DND-41 (cell line): ENCODE measurements around the gene CARMIL3.

Source experiments
- ATAC-seq: fragments of 200-7000 bp; cut with Tn5 transposase; 3 replicates; pipeline ENCODE4 v1.9.1; 2021; ENCODE audit warnings: low read depth; ENCODE audit not compliant: insufficient read depth
- DNase-seq: peaks from one replicate; pipeline ENCODE4 v3.0.0-alpha.2; 2020
- H2AFZ ChIP-seq: 2 replicates; pipeline ENCODE4 v1.6.0; 2012; ENCODE audit warnings: low read depth, low read length
- H3K27ac ChIP-seq: 2 replicates; pipeline ENCODE4 v1.5.1; 2012; ENCODE audit warnings: low read length, inconsistent platforms
- H3K27me3 ChIP-seq: fragments of 200-600 bp; sonication (generic); 2 replicates; pipeline ENCODE4 v1.6.0; 2012; ENCODE audit warnings: low read length, mild to moderate bottlenecking, inconsistent platforms; ENCODE audit not compliant: insufficient read depth, poor library complexity
- H3K36me3 ChIP-seq: 2 replicates; pipeline ENCODE4 v1.5.1; 2012; ENCODE audit warnings: low read length, inconsistent platforms; ENCODE audit not compliant: insufficient read depth
- H3K4me1 ChIP-seq: 2 replicates; pipeline ENCODE4 v1.5.1; 2012; ENCODE audit warnings: mild to moderate bottlenecking, low read length; ENCODE audit not compliant: insufficient read depth
- H3K4me2 ChIP-seq: 2 replicates; pipeline ENCODE4 v1.6.0; 2012; ENCODE audit warnings: mild to moderate bottlenecking, moderate library complexity, low read length, inconsistent platforms; ENCODE audit not compliant: insufficient read depth
- H3K4me3 ChIP-seq, 2 experiments: fragments of 200-600 bp in 1 of 2; shearing (Covaris generic) in 1 of 2; 2 replicates each; pipeline ENCODE4 v1.5.1; 2012 to 2016; ENCODE audit warnings: inconsistent platforms in 2 of 2, low read length in 2 of 2, mild to moderate bottlenecking in 2 of 2, low read depth in 1 of 2, moderate library complexity in 1 of 2
- H3K79me2 ChIP-seq: 2 replicates; pipeline ENCODE4 v1.6.0; 2012; ENCODE audit warnings: low read length, inconsistent platforms; ENCODE audit not compliant: insufficient read depth
- H3K9ac ChIP-seq: 2 replicates; pipeline ENCODE4 v1.6.0; 2012; ENCODE audit warnings: low read depth, mild to moderate bottlenecking, inconsistent platforms, low read length, moderate library complexity
- H3K9me3 ChIP-seq: 2 replicates; pipeline ENCODE4 v1.5.1; 2012; ENCODE audit warnings: low read length, moderate library complexity, mild to moderate bottlenecking, inconsistent platforms; ENCODE audit not compliant: insufficient read depth, severe bottlenecking
- H4K20me1 ChIP-seq: 2 replicates; pipeline ENCODE4 v1.6.0; 2012; ENCODE audit warnings: low read length; ENCODE audit not compliant: insufficient read depth
- EZH2 ChIP-seq: IDR thresholded peaks from 3 replicates; pipeline ENCODE4 v1.6.1; 2012; ENCODE audit warnings: borderline replicate concordance, low read depth, mild to moderate bottlenecking, moderate library complexity, low read length, inconsistent platforms; ENCODE audit not compliant: severe bottlenecking
- TF ChIP-seq, protein P1 (sequence below): IDR thresholded peaks from 2 replicates; pipeline ENCODE4 v1.5.1; 2012; ENCODE audit warnings: borderline replicate concordance, low read length, moderate library complexity, mild to moderate bottlenecking; ENCODE audit not compliant: poor library complexity, severe bottlenecking; ENCODE audit errors: extremely low read depth

Gene CARMIL3

GRCh38 chr14:24098927-24099813, 47.4 kb downstream of the CARMIL3 start:
- no peak overlapping the region for H3K4me3 ChIP-seq
- peaks cover 22% of the 10 kb centered on the region for H3K79me2 ChIP-seq
- H3K36me3 ChIP-seq, result peaks cover 55% of the 10 kb centered on the region
- H3K27ac ChIP-seq, result no peak overlapping the region
- TF ChIP-seq EZH2, result no peak
- TF ChIP-seq, protein P1, sequence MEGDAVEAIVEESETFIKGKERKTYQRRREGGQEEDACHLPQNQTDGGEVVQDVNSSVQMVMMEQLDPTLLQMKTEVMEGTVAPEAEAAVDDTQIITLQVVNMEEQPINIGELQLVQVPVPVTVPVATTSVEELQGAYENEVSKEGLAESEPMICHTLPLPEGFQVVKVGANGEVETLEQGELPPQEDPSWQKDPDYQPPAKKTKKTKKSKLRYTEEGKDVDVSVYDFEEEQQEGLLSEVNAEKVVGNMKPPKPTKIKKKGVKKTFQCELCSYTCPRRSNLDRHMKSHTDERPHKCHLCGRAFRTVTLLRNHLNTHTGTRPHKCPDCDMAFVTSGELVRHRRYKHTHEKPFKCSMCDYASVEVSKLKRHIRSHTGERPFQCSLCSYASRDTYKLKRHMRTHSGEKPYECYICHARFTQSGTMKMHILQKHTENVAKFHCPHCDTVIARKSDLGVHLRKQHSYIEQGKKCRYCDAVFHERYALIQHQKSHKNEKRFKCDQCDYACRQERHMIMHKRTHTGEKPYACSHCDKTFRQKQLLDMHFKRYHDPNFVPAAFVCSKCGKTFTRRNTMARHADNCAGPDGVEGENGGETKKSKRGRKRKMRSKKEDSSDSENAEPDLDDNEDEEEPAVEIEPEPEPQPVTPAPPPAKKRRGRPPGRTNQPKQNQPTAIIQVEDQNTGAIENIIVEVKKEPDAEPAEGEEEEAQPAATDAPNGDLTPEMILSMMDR, result no peak
- no peaks in the 10 kb centered on the region for H3K9me3 ChIP-seq
- no peak for ATAC-seq
- no peak for DNase-seq
- no peak overlapping the region for H3K4me2 ChIP-seq
- H3K4me1 ChIP-seq, result peaks cover 13% of the 10 kb centered on the region
- no peak overlapping the region for H3K9ac ChIP-seq
- no peaks in the 10 kb centered on the region for H4K20me1 ChIP-seq
- H3K27me3 ChIP-seq, result no peaks in the 10 kb centered on the region
- H2AFZ ChIP-seq, result no peak overlapping the region

- no peaks in the 10 kb centered on the region for H4K20me1 ChIP-seq
- H2AFZ ChIP-seq, result no peak overlapping the region
- H3K9me3 ChIP-seq, result no peaks in the 10 kb centered on the region
- H3K27ac ChIP-seq, result no peak overlapping the region
- H3K4me1 ChIP-seq, result peaks cover 6% of the 10 kb centered on the region
- H3K27me3 ChIP-seq, result no peaks in the 10 kb centered on the region
- H3K79me2 ChIP-seq, result peaks cover 12% of the 10 kb centered on the region
- no peak overlapping the region for H3K4me3 ChIP-seq
- no peak overlapping the region for H3K9ac ChIP-seq
- no peak overlapping the region for H3K4me2 ChIP-seq
- DNase-seq (no peak), ATAC-seq (no peak)
- H3K36me3 ChIP-seq, result peaks cover 55% of the 10 kb centered on the region
- no peak for TF ChIP-seq EZH2
- TF ChIP-seq, protein P1, result no peak
These were observed 48.6 kb downstream of the CARMIL3 start for GRCh38 chr14:24100197-24100981.

- Histone ChIP-seq H3K79me2 (peaks cover 6% of the 10 kb centered on the region), H3K9ac (no peak overlapping the region), H2AFZ (no peak overlapping the region), H4K20me1 (no peaks in the 10 kb centered on the region), H3K4me3 (no peak overlapping the region), H3K36me3 (peaks cover 55% of the 10 kb centered on the region), H3K4me2 (no peak overlapping the region), H3K4me1 (no peaks in the 10 kb centered on the region), H3K9me3 (no peaks in the 10 kb centered on the region), H3K27ac (no peak overlapping the region), H3K27me3 (no peaks in the 10 kb centered on the region)
- DNase-seq, result no peak
- TF ChIP-seq EZH2, result no peak
- TF ChIP-seq, protein P1, result no peak
- no peak for ATAC-seq
These were observed 49.2 kb downstream of the CARMIL3 start for GRCh38 chr14:24100982-24101494.
